H1 (cell line): ENCODE measurements around the gene KRT81. TPM values are rescaled to one million over a fixed set of nuclear protein-coding genes. Genes with fewer than 3 reads are reported as not detected.

Experiments used
- ATF3 ChIP-seq: IDR thresholded peaks from 2 replicates; pipeline ENCODE4 v1.6.1; 2011; ENCODE audit warnings: low read depth, mild to moderate bottlenecking, low read length; ENCODE audit not compliant: insufficient read depth
- POLR2A ChIP-seq, 2 experiments: IDR thresholded peaks; 1 replicate in 1 of 2; 2 replicates in 1 of 2; pipeline ENCODE4 v1.6.1; 2011; ENCODE audit warnings: low read depth in 2 of 2, low read length in 2 of 2, mild to moderate bottlenecking in 2 of 2; ENCODE audit errors: control extremely low read depth in 1 of 2
- USF2 ChIP-seq: IDR thresholded peaks from 2 replicates; pipeline ENCODE4 v1.6.1; 2011; ENCODE audit warnings: low read length, improper control_type of control experiment
- polyA plus RNA-seq, 7 experiments: library from polyadenylated mRNA; depleted of rRNA in 3 of 7; stranded (reverse) in 5 of 7; unstranded in 2 of 7; fragments of >200 nt in 5 of 7; fragments of 200-250 nt in 2 of 7; gene quantifications; 1 replicate in 5 of 7; 2 replicates in 1 of 7; 4 replicates in 1 of 7; pipeline versions ENCODE4 v1.2.1 to v1.2.3, GENCODE V29; 2011 to 2013; ENCODE audit warnings: missing spikeins in 2 of 7, mixed read lengths in 2 of 7
- total RNA-seq: library from RNA; stranded (reverse); fragmentation: NEBNext Ultra II Directional; extraction: Animal tissue kit (Norgen Biotek cat#: 25700); gene quantifications from 2 replicates; pipeline ENCODE4 v1.2.1, GENCODE V29; 2021

Gene KRT81
- total and polyA plus RNA-seq, 2 of the 8 experiments (the other 6 are each of a cell fraction or from before 2014, with no cell fraction given): not detected

- TF ChIP-seq USF2 (no peak), ATF3 (no peak), POLR2A (IDR thresholded peaks at IDR 0.05; ENCODE audit: control extremely low read depth in 1 of 2, low read depth in 2 of 2, low read length in 2 of 2) (no peak)
Measured at GRCh38 chr12:52317468-52318052, 26.2 kb upstream of the KRT81 start (continued).
